CD4-positive, CD25-positive, alpha-beta regulatory T cell (primary cell): ENCODE results near the gene ADARB1. TPM values are rescaled to one million over a fixed set of nuclear protein-coding genes. Genes with fewer than 3 reads are reported as not detected.
"Not testable (repeated sequence)": the region's sequence is repeated elsewhere in the genome, so short reads cannot be mapped to it uniquely, and the experiment has no call there.

Source experiments
- ATAC-seq, 2 donors: fragments of 150-1000 bp; cut with Tn5 transposase; one replicate each; pipeline ENCODE4 v1.10.0; 2021; ENCODE audit warnings: low read depth in 2 of 2, moderate number of reproducible peaks in 2 of 2, moderate library complexity in 1 of 2
- DNase-seq, 3 donors: peaks; one replicate each; pipeline versions ENCODE4 v3.0.0 to v3.0.0-alpha.2; 2012 to 2022; ENCODE audit warnings: mixed read lengths in 1 of 3
- H3K27ac ChIP-seq: one replicate; pipeline ENCODE4 v1.7.0; 2013; ENCODE audit warnings: mild to moderate bottlenecking, low read length; ENCODE audit not compliant: insufficient read depth, poor library complexity, severe bottlenecking
- H3K27me3 ChIP-seq: one replicate; pipeline ENCODE4 v1.7.0; 2013; ENCODE audit warnings: low read length; ENCODE audit not compliant: control insufficient read depth, insufficient read depth
- H3K36me3 ChIP-seq: one replicate; pipeline ENCODE4 v1.7.0; 2013; ENCODE audit warnings: mild to moderate bottlenecking, low read length, moderate library complexity; ENCODE audit not compliant: control insufficient read depth, insufficient read depth
- H3K4me1 ChIP-seq: 2 replicates; pipeline ENCODE4 v1.7.0; 2013; ENCODE audit warnings: mild to moderate bottlenecking, low read length; ENCODE audit not compliant: insufficient read depth, control insufficient read depth, poor library complexity, severe bottlenecking
- H3K4me3 ChIP-seq: one replicate; pipeline ENCODE4 v1.7.0; 2013; ENCODE audit warnings: low read depth, mild to moderate bottlenecking, low read length, moderate library complexity
- H3K9me3 ChIP-seq, 2 experiments: 1 replicate in 1 of 2; 2 replicates in 1 of 2; pipeline ENCODE4 v1.7.0; 2013; ENCODE audit warnings: low read length in 2 of 2, mild to moderate bottlenecking in 1 of 2, moderate library complexity in 1 of 2; ENCODE audit not compliant: control insufficient read depth in 2 of 2
- H3K27ac Mint-ChIP-seq, 3 donors: one replicate each; pipeline ENCODE4 v1.8.0; 2020 to 2022; ENCODE audit warnings: mild to moderate bottlenecking in 3 of 3, mixed read lengths in 3 of 3, moderate library complexity in 2 of 3
- H3K27me3 Mint-ChIP-seq: one replicate; pipeline ENCODE4 v1.8.0; 2022; ENCODE audit warnings: mild to moderate bottlenecking, mixed read lengths
- H3K36me3 Mint-ChIP-seq: one replicate; pipeline ENCODE4 v1.8.0; 2020; ENCODE audit warnings: mixed read lengths
- H3K4me1 Mint-ChIP-seq, 4 donors: one replicate each; pipeline ENCODE4 v1.8.0; 2020 to 2022; ENCODE audit warnings: mixed read lengths in 4 of 4, mild to moderate bottlenecking in 1 of 4
- H3K4me3 Mint-ChIP-seq, 4 donors: one replicate each; pipeline ENCODE4 v1.8.0; 2020 to 2022; ENCODE audit warnings: mild to moderate bottlenecking in 4 of 4, mixed read lengths in 4 of 4, moderate library complexity in 3 of 4
- H3K9me3 Mint-ChIP-seq, 7 donors: one replicate each; pipeline ENCODE4 v1.8.0; 2020 to 2022; ENCODE audit warnings: mixed read lengths in 7 of 7, mild to moderate bottlenecking in 3 of 7, moderate library complexity in 2 of 7
- polyA plus RNA-seq, 4 donors: library from polyadenylated mRNA; unstranded; fragments of 300-500 nt; fragmentation: Illumina TruSeq; gene quantifications; one replicate each; pipeline ENCODE4 v1.2.3, GENCODE V29; 2021
- total RNA-seq: library from RNA; stranded (reverse); gene quantifications from one replicate; pipeline ENCODE4 v1.2.3, GENCODE V29; 2022

ADARB1 gene
- total and polyA plus RNA-seq, 5 donors from 2014 or later, result 2.8 to 52.9 (median 5.6) TPM

DNA sequence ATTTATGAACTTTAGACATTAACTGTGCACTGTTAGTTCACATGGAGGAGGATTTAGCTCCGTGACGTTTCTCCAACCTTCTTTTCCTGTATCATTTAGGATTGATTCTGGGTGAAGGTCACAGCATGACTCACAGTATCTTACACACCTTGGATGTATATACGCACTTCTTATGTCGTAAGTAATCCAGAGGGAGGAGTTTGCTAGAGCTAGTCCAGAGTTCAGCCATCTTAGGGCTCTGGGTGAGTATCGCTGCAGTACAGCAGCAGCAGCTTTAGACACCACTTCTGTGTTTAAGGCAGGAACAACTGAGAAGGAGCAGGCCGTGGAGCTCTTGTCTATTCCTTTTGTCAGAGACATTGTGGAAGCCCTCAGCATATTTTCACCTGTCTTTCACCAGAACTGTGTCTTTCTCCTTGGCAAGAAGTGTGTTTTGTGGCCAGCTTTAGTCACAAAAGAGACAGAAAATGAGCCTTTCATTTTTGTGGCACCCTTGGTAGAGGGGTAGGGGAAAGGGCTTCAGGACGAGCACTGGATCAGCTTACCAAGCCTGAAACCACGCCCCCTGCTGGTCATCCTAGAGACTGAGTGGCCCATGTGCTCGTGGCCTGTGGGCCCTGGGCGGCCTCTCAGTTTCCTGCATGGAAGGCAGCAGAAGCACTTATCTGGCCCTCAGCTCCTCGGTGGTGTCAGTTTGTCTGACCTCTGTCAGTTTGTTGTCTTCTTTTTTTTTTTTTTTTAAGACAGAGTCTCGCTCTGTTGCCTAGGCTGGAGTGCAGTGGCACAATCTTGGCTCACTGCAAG, 64.0 kb downstream of the ADARB1 start:
- peaks cover 8% of the 10 kb centered on the region for H3K36me3 Mint-ChIP-seq
- DNase-seq, result peak; percentile 51 to 77 (median 57)
- Histone ChIP-seq H3K36me3 (peaks cover 7% of the 10 kb centered on the region), H3K27me3 (no peaks in the 10 kb centered on the region), H3K27ac (no peak overlapping the region), H3K9me3 (no peaks in the 10 kb centered on the region), H3K4me1 (no peaks in the 10 kb centered on the region), H3K4me3 (no peak overlapping the region)
- H3K4me1 Mint-ChIP-seq, result peaks cover 10 to 14% (median 11%) of the 10 kb centered on the region in 4 donors
- H3K9me3 Mint-ChIP-seq, result no peaks in the 10 kb centered on the region
- no peaks in the 10 kb centered on the region for H3K27me3 Mint-ChIP-seq
- peak overlapping the region in 2 of 3 donors; percentile 39 to 51 for H3K27ac Mint-ChIP-seq
- no peak overlapping the region for H3K4me3 Mint-ChIP-seq
- peak; percentile 37 to 52 for ATAC-seq

DNA sequence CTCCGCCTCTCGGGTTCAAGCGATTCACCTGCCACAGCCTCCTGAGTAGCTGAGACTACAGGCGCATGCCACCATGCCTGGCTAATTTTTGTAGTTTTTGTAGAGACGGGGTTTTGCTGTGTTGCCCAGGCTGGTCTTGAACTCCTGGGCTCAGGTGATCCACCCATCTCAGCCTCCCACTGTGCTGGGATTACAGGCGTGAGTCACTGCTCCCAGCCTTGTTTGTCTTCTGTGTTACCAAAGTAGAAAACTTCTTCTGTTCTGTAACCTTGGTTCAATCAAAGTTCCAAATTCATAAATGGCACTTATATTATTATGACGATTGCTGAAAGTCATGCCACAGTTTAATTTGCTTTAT, 64.6 kb downstream of the ADARB1 start:
- not testable (repeated sequence) for H3K27ac ChIP-seq, H3K4me3 Mint-ChIP-seq, ATAC-seq, H3K36me3 ChIP-seq, DNase-seq, H3K9me3 Mint-ChIP-seq, H3K27me3 ChIP-seq, H3K4me1 ChIP-seq, H3K27me3 Mint-ChIP-seq, H3K9me3 ChIP-seq, H3K4me3 ChIP-seq
- H3K4me1 Mint-ChIP-seq, result peaks cover 10 to 14% (median 13%) of the 10 kb centered on the region in 4 donors
- peak overlapping the region in 1 of 3 donors; percentile 39 for H3K27ac Mint-ChIP-seq
- peaks cover 12% of the 10 kb centered on the region for H3K36me3 Mint-ChIP-seq

DNA sequence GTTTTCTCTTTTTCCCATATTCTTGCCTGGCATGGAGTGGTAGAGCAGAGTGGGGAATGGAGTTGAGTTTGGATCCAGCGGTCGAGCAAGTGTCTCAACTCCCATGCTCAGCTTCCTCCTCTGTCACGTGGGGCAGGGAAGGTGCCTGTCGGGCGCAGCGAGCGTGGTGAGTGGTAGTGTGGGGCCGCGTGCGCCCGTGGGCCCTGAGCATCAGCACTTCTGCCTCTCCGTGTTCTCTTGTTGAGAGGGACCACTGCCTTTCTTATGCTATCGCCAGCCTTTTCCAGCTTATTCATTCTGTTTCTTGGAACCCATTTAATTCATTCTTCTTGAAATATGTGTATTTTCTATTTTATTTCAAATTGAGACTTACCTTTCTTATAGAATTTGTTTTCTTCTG, 65.1 kb downstream of the ADARB1 start:
- Mint-ChIP-seq H3K9me3 (no peaks in the 10 kb centered on the region), H3K27ac (peak overlapping the region in 2 of 3 donors; percentile 39 to 77), H3K4me3 (no peak overlapping the region), H3K36me3 (peaks cover 15% of the 10 kb centered on the region), H3K27me3 (no peaks in the 10 kb centered on the region), H3K4me1 (peaks cover 10 to 17% (median 13%) of the 10 kb centered on the region in 4 donors)
- ATAC-seq, result no peak
- Histone ChIP-seq H3K9me3 (no peaks in the 10 kb centered on the region), H3K36me3 (peaks cover 10% of the 10 kb centered on the region), H3K4me1 (no peaks in the 10 kb centered on the region), H3K27ac (no peak overlapping the region), H3K27me3 (no peaks in the 10 kb centered on the region), H3K4me3 (no peak overlapping the region)
- no peak for DNase-seq

DNA sequence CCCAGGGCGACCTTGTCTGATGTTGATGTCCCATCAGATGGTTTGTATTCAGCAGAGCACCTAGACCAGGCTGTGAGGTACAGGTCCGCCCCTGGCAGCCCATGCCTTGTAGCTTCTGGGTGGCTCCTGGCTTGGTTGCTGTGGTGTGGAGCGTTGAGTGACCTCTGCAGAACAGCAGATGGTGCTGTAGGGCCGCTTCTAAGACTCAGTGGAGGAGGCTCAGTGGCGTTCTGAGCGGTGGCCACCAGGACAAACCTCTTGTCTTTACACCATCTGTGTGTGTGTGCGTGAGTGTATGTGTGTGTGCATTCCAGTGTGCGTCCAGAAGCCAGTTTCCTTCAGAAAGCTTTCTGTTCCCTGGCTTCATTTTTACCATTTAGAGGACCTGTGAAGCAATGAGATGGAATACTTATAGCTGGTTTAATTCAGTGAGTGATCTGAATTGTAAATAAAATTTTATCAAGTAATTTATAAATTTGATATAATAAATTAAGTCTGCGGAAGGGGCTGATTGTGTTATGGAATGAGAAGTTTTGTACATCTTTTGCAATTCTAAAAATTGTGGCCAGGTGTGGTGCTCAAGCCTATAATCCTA, 66.1 kb downstream of the ADARB1 start:
- Mint-ChIP-seq H3K36me3 (peaks cover 25% of the 10 kb centered on the region), H3K27me3 (no peaks in the 10 kb centered on the region), H3K9me3 (no peaks in the 10 kb centered on the region), H3K4me1 (peaks cover 10 to 21% (median 13%) of the 10 kb centered on the region in 4 donors), H3K4me3 (no peak overlapping the region), H3K27ac (peak overlapping the region in 1 of 3 donors; percentile 23)
- H3K4me3 ChIP-seq, result no peak overlapping the region
- peak; percentile 83 for ATAC-seq
- peaks cover 7% of the 10 kb centered on the region for H3K36me3 ChIP-seq
- H3K4me1 ChIP-seq, result no peaks in the 10 kb centered on the region
- H3K9me3 ChIP-seq, result no peaks in the 10 kb centered on the region
- H3K27ac ChIP-seq, result no peak overlapping the region
- no peaks in the 10 kb centered on the region for H3K27me3 ChIP-seq
- peak; percentile 12 to 82 (median 55) for DNase-seq

DNA sequence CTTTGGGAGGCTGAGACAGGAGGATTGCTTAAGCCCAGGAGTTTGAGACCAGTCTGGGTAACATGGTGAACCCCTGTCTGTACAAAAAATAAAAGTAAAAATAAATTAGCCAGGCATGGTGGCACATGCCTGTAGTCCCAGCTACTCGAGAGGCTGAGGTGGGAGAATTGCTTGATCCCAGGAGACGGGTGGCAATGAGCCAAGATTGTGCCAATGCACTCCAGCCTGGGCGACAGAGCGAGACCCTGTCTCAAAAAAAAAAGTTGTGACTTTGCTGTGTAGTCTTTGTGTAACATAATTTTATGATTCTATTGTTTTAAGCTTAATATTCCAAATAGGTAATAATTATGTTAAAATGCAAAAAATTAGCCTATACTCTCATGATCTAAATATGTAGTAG, 66.6 kb downstream of the ADARB1 start:
- not testable (repeated sequence) for H3K36me3 ChIP-seq, H3K9me3 Mint-ChIP-seq, H3K9me3 ChIP-seq, H3K27ac ChIP-seq, DNase-seq, H3K27me3 ChIP-seq, H3K4me3 Mint-ChIP-seq, H3K4me1 ChIP-seq, ATAC-seq, H3K4me3 ChIP-seq, H3K27me3 Mint-ChIP-seq
- Mint-ChIP-seq H3K27ac (peak overlapping the region in 1 of 3 donors; percentile 23), H3K4me1 (peaks cover 10 to 21% (median 13%) of the 10 kb centered on the region in 4 donors), H3K36me3 (peaks cover 30% of the 10 kb centered on the region)

DNA sequence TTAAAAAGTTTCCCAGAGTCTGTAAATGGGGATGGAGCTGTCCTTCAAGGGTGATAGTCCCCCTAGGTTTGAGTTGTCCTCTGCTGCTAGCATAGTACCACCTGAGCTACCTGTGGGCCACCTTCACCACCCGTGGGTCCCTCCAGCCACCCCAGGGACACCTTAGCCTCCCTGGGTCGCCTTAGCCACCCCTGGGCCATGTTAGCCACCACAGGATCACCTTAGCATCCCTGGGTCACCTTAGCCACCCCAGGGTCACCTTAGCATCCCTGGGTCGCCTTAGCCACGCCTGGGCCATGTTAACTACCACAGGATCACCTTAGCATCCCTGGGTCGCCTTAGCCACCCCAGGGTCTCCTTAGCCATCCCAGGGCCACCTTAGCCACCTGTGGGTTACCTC, 67.1 kb downstream of the ADARB1 start:
- Histone ChIP-seq H3K4me1 (no peaks in the 10 kb centered on the region), H3K36me3 (peaks cover 11% of the 10 kb centered on the region), H3K9me3 (no peaks in the 10 kb centered on the region), H3K27me3 (no peaks in the 10 kb centered on the region), H3K27ac (no peak overlapping the region), H3K4me3 (no peak overlapping the region)
- Mint-ChIP-seq H3K4me1 (peaks cover 10 to 21% (median 14%) of the 10 kb centered on the region in 4 donors), H3K9me3 (peaks cover 0 to 2% (median 0%) of the 10 kb centered on the region in 7 donors), H3K27me3 (no peaks in the 10 kb centered on the region), H3K36me3 (peaks cover 34% of the 10 kb centered on the region), H3K4me3 (no peak overlapping the region), H3K27ac (no peak overlapping the region)
- ATAC-seq (no peak), DNase-seq (no peak)

DNA sequence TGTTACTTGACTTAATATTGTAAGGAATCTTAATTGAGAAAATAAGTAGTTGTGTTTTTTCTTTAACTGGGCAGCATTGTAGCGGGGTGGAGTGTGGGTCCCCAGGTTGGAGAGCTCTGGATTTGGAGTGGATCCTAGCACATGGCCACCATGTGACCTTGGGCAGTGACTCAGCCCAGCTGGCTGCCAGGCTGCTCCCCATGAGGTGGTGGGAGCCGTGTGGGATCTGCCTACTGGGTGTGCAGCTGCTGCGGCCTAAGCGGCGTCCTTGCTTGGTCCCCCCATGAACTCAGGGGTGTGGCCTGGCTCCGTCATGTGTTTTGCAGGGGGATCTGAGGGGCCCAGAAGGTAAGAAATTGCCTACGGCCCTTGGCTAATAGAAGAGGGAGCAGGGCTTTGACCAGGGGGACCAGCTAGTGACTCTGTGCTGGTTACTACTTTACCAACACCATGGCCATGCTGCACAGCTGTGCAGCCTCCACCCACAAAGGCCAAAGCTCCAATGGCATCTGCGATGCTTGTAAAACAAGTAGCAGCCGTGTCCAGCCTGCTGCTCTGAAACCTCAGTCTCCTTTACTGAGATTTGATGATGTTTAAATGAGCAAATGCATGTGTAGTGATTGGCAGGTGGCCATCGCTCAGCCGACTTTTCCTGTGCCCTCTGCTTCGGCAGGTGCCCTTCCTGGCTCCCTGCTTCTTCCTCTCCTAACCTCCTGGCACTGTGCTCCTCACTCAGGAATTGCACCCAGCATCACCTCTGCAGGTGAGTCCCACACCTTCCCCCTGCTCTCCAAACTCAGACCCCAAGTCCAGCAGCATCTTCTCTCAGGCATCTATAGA, 68.3 kb downstream of the ADARB1 start:
- peaks cover 30% of the 10 kb centered on the region for H3K36me3 Mint-ChIP-seq
- H3K4me3 Mint-ChIP-seq, result no peak overlapping the region
- peaks cover 0 to 2% (median 0%) of the 10 kb centered on the region in 7 donors for H3K9me3 Mint-ChIP-seq
- Histone ChIP-seq H3K36me3 (peaks cover 14% of the 10 kb centered on the region), H3K9me3 (no peaks in the 10 kb centered on the region), H3K4me3 (no peak overlapping the region), H3K4me1 (no peaks in the 10 kb centered on the region), H3K27me3 (no peaks in the 10 kb centered on the region), H3K27ac (no peak overlapping the region)
- ATAC-seq, result no peak
- DNase-seq, result no peak
- no peak overlapping the region for H3K27ac Mint-ChIP-seq
- no peaks in the 10 kb centered on the region for H3K27me3 Mint-ChIP-seq
- peaks cover 6 to 15% (median 10%) of the 10 kb centered on the region in 4 donors for H3K4me1 Mint-ChIP-seq
